ENCODE data around the gene BRD9.

Gene BRD9

DNA sequence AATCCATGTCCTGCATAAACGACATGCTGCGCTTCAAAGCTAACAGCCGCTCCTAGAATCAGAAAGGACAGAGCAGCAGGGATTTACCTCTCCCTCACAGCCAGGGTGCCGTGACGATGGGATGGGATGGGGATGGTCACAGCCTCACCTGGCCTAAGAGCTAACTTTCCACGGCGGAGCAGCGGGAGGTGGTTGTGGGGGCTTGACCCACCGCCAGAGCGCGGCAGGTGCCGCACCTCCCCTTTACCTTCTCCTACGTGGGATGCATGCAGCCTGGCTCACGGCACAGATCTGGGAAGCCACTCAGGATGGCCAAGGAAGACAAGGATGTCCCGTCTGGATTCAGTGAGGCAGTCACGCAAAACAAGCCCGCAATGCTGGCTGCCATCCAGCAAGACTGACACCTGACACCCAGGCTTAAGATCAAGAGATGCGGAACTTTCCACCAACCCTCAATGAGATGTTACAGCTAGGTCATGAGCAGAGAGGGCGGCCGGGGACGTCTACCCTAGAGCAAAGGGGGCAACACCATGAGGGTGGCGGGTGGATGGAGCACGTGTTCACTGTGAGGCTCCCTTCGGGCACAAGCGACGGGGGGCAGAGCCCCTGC, 5.8 kb downstream of the BRD9 start:
- TF ChIP-seq CTCF (IDR thresholded peaks at IDR 0.05; ENCODE audit: insufficient read depth, low read depth, low read length, missing control alignments), result no peak
- no peak for DNase-seq (ENCODE audit: low read depth)
- no peak overlapping the region for H3K4me3 ChIP-seq (ENCODE audit: low read depth, low read length)

- no peak for DNase-seq (ENCODE audit: low read depth)
- H3K4me3 ChIP-seq (ENCODE audit: low read depth, low read length), result no peak overlapping the region
These were observed 6.6 kb downstream of the BRD9 start for GRCh38 chr5:886036-886435.

GRCh38 chr5:885529-885928, 7.1 kb downstream of the BRD9 start:
- no peak for DNase-seq (ENCODE audit: low read depth)
- no peak for TF ChIP-seq CTCF (IDR thresholded peaks at IDR 0.05; ENCODE audit: insufficient read depth, low read depth, low read length, missing control alignments)
- H3K4me3 ChIP-seq (ENCODE audit: low read depth, low read length), result no peak overlapping the region

More at GRCh38 chr5:886036-886435, 6.6 kb downstream of the BRD9 start:
- no peak for TF ChIP-seq CTCF (IDR thresholded peaks at IDR 0.05; ENCODE audit: insufficient read depth, low read depth, low read length, missing control alignments)

- TF ChIP-seq CTCF (IDR thresholded peaks at IDR 0.05; ENCODE audit: insufficient read depth, low read depth, low read length, missing control alignments), result no peak
- H3K4me3 ChIP-seq (ENCODE audit: low read depth, low read length), result no peak overlapping the region
- DNase-seq (ENCODE audit: low read depth), result no peak
These were observed 7.5 kb downstream of the BRD9 start for GRCh38 chr5:885127-885442.

DNA sequence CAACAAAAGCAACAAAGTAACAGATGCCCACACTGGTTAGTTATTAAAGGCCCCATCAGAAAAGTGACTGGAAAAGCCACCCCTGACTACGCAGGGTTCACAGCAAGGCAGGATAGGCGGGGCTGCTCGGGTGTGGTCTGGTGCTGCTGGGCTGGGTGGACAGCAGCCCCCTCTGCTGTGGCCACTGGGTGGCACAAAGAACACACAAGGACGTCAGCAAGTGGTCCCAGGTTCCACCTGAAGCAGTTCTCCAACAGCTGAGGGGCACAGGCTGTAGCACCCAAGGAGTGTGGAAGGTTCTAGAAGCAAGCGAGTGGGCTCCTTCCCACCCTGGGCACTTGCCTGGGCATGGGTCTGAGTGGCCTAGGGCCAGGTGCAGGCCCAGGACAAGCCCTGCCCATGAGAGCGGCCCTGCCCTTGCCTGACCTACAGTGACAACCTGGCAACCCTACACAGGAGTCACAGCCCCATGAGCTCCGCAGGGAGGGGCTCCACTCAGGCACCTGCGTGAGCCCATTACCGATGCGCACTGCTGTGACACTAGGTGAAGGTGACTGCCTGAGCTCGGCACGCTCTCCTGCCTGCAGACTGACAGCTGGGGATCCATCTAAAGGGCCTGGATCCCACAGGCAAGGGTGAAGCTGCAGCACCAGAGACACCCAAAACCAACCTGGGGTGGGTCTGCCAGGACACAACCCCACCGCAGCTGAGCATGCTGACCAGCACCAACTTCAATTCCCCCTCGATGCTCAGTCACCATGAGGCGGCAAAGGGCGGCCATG, 8.1 kb downstream of the BRD9 start:
- TF ChIP-seq CTCF (IDR thresholded peaks at IDR 0.05; ENCODE audit: insufficient read depth, low read depth, low read length, missing control alignments), result no peak
- no peak for DNase-seq (ENCODE audit: low read depth)
- H3K4me3 ChIP-seq (ENCODE audit: low read depth, low read length), result no peak overlapping the region

- DNase-seq (ENCODE audit: low read depth), result no peak
- no peak for TF ChIP-seq CTCF (IDR thresholded peaks at IDR 0.05; ENCODE audit: insufficient read depth, low read depth, low read length, missing control alignments)
- no peak overlapping the region for H3K4me3 ChIP-seq (ENCODE audit: low read depth, low read length)
These were observed 9.0 kb downstream of the BRD9 start for GRCh38 chr5:883475-884181.

Data from GM12865 (cell line).